C4-2B (cell line): Measurements from ENCODE around the gene STT3A.

Experiments
- H3K27ac ChIP-seq: fragments of 450-650 bp; 2 replicates; pipeline ENCODE4 v1.5.1; 2017
- CTCF ChIP-seq: fragments of 450-650 bp; conservative IDR thresholded peaks from 2 replicates; pipeline ENCODE4 v1.5.1; 2017; ENCODE audit warnings: mild to moderate bottlenecking
- ZFX ChIP-seq: fragments of 450-650 bp; IDR thresholded peaks from 2 replicates; pipeline ENCODE4 v1.6.1; 2017

STT3A gene

GRCh38 chr11:125591649-125592304, 875 bp upstream of the STT3A start:
- H3K27ac ChIP-seq: peak overlapping the region; percentile 95
- TF ChIP-seq CTCF (no peak), ZFX (no peak; the same call in 1 of the 2 replicates)

DNA sequence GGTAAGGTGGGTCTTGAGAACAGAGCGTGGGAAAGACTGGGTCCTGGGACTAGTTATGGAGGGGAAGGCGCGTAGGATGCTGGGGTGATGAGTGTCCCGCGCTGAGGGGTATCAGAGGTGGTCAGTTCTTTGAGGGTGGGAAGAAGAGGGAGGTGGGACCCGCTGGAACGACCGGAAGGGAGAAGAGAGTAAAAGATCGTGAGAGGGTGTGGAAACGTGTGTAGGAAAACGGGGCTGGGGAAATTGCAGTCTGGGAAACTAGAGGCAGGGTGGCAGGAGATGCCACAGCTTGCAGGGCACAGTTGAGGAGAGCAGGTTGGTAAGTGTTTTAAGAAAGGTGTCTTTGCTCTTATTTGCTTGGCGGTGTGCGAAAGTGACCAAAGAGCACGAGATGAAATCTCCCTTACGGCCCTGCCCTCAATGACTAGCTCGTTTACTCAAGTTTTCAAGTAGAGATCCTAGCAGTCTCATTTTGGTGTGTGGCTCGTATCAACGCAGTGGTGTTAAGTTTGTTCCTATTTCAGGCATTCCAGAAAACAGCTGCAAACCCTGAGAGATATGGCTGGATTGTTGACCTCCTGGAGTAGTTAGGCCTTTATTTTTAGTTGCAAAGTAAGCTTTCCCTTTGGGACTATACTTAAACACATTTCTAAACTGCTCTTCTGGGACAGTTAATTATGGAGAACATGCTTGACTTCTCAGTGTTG, 615 bp downstream of the STT3A start:
- H3K27ac ChIP-seq: peak overlapping the region; percentile 95
- no peak for TF ChIP-seq CTCF
- TF ChIP-seq ZFX: no peak

- no peak overlapping the region for H3K27ac ChIP-seq
- TF ChIP-seq ZFX: no peak
- TF ChIP-seq CTCF: no peak
These were observed 2.3 kb downstream of the STT3A start for GRCh38 chr11:125594958-125595357.

DNA sequence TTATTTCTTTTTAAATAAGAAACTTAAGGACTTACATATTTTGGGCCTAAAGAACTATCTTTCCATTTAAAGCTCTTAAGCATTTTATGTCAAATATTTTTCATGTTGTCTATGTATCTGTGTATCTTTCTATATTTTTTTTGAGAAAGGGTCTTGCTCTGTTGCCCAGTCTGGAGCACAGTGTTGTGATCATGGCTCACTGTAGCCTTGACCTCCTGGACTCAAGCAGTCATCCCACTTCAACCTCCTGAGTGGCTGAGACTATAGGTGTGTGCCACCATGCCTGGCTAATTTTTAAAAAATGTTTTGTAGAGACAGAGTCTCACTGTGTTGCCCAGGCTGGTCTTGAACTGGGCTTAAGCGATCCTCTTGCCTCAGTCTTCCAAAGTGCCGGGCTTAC, 8.0 kb downstream of the STT3A start:
- TF ChIP-seq CTCF: no peak
- TF ChIP-seq ZFX: no peak
- no peak overlapping the region for H3K27ac ChIP-seq

DNA sequence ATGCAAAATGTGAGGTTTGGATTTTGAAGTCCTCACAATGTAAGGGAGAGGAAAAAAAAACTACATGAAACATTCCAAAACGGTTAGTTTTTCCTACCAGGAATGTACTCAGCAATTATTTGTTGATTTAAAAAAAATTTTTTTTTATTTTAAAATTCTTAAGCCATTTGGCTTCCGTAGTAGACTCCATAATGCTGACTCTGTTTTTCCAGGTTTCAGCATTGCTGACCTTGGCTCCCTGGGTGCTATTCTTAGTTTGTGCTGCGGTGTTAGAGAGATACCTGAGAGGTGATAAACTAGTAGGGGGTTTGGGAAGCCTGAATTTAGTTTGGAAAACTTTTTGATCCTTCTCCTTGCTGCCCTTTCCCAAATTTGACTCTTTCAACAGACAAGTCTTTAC, 10.6 kb downstream of the STT3A start:
- TF ChIP-seq ZFX (no peak), CTCF (no peak)
- H3K27ac ChIP-seq: no peak overlapping the region

DNA sequence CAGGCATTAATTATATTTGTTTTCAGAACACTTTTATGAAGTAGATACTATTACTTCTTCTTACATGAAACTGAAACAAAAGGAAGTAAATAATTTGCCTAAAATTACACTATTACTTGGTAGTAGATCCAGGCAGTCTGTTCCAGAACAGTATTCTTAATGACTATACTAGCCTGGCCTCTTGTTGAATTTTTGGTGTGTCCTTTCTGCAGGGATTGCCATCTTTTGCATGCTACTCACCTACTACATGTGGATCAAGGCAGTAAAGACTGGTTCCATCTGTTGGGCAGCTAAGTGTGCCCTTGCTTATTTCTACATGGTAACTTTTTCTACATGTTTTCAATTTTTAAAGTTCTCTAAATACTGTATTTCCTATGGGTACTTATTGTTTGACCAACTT, 12.8 kb downstream of the STT3A start:
- TF ChIP-seq ZFX: no peak
- TF ChIP-seq CTCF: no peak
- H3K27ac ChIP-seq: no peak overlapping the region

DNA sequence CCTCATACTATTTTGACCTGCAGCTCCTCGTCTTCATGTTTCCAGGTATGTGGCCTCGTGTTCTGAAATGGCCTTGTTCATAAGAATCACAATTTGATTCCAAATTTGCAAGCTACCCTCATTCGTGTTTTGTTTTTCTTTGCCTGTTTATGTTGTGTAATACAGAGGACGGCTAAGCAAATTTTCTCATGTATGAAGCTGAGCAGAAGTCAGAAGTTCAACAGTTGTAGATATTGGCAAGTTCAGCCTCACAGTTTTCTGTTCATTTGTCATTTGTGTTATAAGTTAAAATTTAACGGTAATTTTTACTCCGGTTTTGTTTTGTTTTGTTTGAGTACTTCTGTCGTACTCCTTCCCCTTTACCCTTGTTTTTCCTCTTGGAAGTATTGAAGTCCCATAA, 16.9 kb downstream of the STT3A start:
- H3K27ac ChIP-seq: no peak overlapping the region
- TF ChIP-seq CTCF (no peak), ZFX (no peak)
